Osteoblast (primary cell): Measurements from ENCODE around the gene RAPGEF3. TPM values are rescaled to one million over a fixed set of nuclear protein-coding genes. Genes with fewer than 3 reads are reported as not detected.
A peak's percentile ranks its signal among the peaks of the same experiment; 100 is the strongest.

Experiments used
- DNase-seq: peaks from one replicate; pipeline ENCODE4 v3.0.0; 2011; ENCODE audit warnings: low spot score, mixed read lengths; ENCODE audit not compliant: insufficient read length; ENCODE audit errors: missing footprints
- H2AFZ ChIP-seq: 2 replicates; pipeline ENCODE4 v1.6.0; 2011; ENCODE audit warnings: mild to moderate bottlenecking, low read length
- H3K27ac ChIP-seq: 2 replicates; pipeline ENCODE4 v1.5.1; 2011; ENCODE audit warnings: mild to moderate bottlenecking, low read depth, low read length, moderate library complexity
- H3K27me3 ChIP-seq: 2 replicates; pipeline ENCODE4 v1.6.0; 2012; ENCODE audit warnings: mild to moderate bottlenecking, control low read depth, inconsistent platforms, low read length, moderate library complexity; ENCODE audit not compliant: insufficient read depth
- H3K36me3 ChIP-seq: 2 replicates; pipeline ENCODE4 v1.5.1; 2011; ENCODE audit warnings: mild to moderate bottlenecking, low read length, control low read depth, moderate library complexity; ENCODE audit not compliant: insufficient read depth
- H3K4me1 ChIP-seq: 2 replicates; pipeline ENCODE4 v1.5.1; 2011; ENCODE audit warnings: mild to moderate bottlenecking, low read length, control low read depth, moderate library complexity; ENCODE audit not compliant: insufficient read depth
- H3K4me2 ChIP-seq: 2 replicates; pipeline ENCODE4 v1.6.0; 2011; ENCODE audit warnings: mild to moderate bottlenecking, low read length; ENCODE audit not compliant: insufficient read depth
- H3K4me3 ChIP-seq: fragments of 200-600 bp; sonication (generic); 3 replicates; pipeline ENCODE4 v1.5.1; 2012; ENCODE audit warnings: mild to moderate bottlenecking, low read length, inconsistent platforms; ENCODE audit not compliant: insufficient read depth
- H3K79me2 ChIP-seq: 2 replicates; pipeline ENCODE4 v1.6.0; 2012; ENCODE audit warnings: mild to moderate bottlenecking, low read length, control low read depth, inconsistent platforms; ENCODE audit not compliant: insufficient read depth
- H3K9me3 ChIP-seq: 2 replicates; pipeline ENCODE4 v1.5.1; 2011; ENCODE audit warnings: low read depth, low read length, control low read depth
- H4K20me1 ChIP-seq: 2 replicates; pipeline ENCODE4 v1.6.0; 2012; ENCODE audit warnings: mild to moderate bottlenecking, low read length, control low read depth; ENCODE audit not compliant: insufficient read depth
- total RNA-seq: library from RNA; depleted of rRNA; stranded (reverse); fragments of >200 nt; gene quantifications from 2 replicates; pipeline ENCODE4 v1.2.3, GENCODE V29; 2012
- TF ChIP-seq, protein P1 (sequence below): IDR thresholded peaks from 2 replicates; pipeline ENCODE4 v1.5.1; 2011; ENCODE audit warnings: mild to moderate bottlenecking, low read depth, low read length, moderate library complexity; ENCODE audit errors: extremely low read depth

RAPGEF3 gene
- total RNA-seq, 1 donor: 4.3 TPM

DNA sequence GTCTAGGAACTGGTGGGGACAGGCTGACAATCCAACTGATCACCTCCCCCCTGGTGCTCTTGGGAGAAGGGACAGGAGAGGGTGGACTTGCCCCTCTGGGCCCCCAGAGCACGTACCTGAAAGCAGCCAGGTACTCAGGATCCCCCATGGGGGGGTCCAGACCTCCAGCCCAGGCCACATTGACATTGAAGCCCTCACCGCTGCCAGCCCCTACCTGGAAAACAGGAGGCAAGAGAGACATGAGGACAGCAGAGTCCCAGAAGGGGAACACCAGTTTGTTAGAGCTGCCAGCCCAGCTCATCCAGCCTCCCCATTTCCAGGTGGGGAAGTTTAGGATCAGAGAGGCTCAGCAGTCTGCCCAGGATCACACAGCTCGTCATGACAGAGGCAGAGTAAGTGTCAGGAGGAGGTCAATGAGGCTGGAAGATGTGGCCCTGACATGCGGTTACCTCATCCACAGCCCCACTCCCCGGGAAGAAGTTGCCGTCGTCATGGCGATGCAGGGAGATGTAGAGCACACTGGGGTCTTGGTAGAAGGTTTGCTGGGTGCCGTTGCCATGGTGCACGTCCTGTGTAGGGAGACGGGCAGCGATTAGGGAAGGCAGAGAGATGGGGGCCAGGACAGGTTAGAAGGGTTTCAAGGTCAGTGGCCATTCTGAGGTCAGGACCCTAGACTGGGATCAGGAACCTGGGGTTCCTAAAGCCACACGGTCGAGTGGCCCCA is 29.1 kb upstream of the RAPGEF3 start:
- Histone ChIP-seq H2AFZ (no peak overlapping the region), H3K79me2 (peaks cover 6% of the 10 kb centered on the region), H3K4me3 (no peak overlapping the region), H3K4me2 (no peak overlapping the region), H3K9me3 (no peaks in the 10 kb centered on the region), H3K27ac (no peak overlapping the region), H3K36me3 (peaks cover 93% of the 10 kb centered on the region), H3K27me3 (no peaks in the 10 kb centered on the region), H4K20me1 (peaks cover 27% of the 10 kb centered on the region), H3K4me1 (no peaks in the 10 kb centered on the region)
- TF ChIP-seq, protein P1, sequence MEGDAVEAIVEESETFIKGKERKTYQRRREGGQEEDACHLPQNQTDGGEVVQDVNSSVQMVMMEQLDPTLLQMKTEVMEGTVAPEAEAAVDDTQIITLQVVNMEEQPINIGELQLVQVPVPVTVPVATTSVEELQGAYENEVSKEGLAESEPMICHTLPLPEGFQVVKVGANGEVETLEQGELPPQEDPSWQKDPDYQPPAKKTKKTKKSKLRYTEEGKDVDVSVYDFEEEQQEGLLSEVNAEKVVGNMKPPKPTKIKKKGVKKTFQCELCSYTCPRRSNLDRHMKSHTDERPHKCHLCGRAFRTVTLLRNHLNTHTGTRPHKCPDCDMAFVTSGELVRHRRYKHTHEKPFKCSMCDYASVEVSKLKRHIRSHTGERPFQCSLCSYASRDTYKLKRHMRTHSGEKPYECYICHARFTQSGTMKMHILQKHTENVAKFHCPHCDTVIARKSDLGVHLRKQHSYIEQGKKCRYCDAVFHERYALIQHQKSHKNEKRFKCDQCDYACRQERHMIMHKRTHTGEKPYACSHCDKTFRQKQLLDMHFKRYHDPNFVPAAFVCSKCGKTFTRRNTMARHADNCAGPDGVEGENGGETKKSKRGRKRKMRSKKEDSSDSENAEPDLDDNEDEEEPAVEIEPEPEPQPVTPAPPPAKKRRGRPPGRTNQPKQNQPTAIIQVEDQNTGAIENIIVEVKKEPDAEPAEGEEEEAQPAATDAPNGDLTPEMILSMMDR: no peak
- DNase-seq: no peak

DNA sequence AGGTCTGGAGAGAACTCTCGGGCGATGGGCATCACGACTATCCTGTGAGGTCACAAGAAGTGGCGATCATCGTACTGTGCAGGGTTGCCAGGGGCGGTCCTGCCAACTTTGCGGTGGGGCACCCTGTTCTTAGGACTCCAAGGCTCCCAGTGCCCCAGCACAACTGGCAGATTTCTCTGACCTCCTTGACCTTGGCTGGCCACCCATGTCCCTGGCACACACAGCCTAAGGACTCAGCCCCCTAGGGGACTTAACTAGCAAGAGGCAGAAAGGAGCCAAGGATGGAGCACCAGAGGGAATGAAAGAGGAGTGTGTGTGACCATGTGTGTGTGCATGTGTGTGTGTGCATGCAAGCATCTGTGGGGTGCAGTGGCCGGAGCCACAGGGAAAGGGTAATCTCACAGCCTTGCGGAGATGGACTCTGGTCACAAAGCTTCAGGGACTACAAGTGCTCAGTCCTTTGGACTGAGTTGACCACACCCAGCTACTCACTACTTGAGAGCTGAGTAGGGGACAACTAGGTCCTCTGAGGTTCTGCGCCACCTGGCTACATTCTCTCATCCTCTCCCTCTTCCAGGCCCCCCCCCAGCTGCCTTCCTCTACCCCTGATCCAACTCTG is 28.1 kb upstream of the RAPGEF3 start:
- H2AFZ ChIP-seq: no peak overlapping the region
- no peak overlapping the region for H3K27ac ChIP-seq
- no peaks in the 10 kb centered on the region for H3K9me3 ChIP-seq
- TF ChIP-seq, protein P1: no peak
- no peaks in the 10 kb centered on the region for H3K4me1 ChIP-seq
- no peak overlapping the region for H3K4me2 ChIP-seq
- H3K27me3 ChIP-seq: no peaks in the 10 kb centered on the region
- H4K20me1 ChIP-seq: peaks cover 27% of the 10 kb centered on the region
- DNase-seq: no peak
- H3K4me3 ChIP-seq: no peak overlapping the region
- peaks cover 3% of the 10 kb centered on the region for H3K79me2 ChIP-seq
- H3K36me3 ChIP-seq: peaks cover 89% of the 10 kb centered on the region

DNA sequence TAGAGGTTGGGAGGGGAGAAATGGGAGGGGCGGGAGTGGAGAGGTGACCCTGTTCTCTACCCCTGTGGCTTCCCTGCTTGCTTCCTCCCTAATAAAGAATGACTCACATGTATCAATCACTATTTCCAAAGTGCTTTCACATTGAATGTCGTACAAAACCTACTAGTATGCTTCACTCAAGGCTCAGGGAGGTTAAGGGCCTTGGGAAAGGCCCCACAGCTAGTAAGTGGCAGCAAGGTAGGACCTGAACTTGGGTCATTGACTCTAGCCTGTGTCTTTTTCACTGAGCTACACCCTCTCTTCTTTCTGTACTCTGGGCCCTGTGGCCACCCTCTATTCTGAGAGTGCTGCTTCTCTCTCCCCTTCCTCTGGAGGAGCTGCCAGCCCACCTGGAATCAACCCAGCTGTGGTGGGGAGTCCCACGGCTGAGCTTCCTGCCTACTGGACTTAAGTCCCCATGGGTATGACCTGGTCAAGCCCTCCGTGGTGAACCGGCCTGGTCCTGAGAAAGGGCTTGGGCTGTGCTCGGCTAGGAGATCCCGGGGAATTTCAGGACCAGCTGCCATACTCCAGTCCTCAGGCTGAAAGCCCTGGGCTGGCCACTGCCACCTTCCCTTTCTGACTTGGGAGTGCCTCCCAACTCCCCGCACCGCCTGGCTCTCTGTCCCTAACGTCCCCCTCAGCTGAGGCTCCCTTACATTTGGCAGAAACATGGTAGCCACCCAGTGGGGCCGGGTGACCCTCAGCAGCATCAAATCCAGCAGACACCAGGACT is 27.4 kb upstream of the RAPGEF3 start:
- Histone ChIP-seq H3K4me1 (no peaks in the 10 kb centered on the region), H3K4me3 (no peak overlapping the region), H2AFZ (no peak overlapping the region), H4K20me1 (peaks cover 27% of the 10 kb centered on the region), H3K27ac (peak overlapping the region; percentile 12), H3K27me3 (no peaks in the 10 kb centered on the region), H3K9me3 (no peaks in the 10 kb centered on the region), H3K79me2 (peaks cover 3% of the 10 kb centered on the region), H3K4me2 (no peak overlapping the region), H3K36me3 (peaks cover 89% of the 10 kb centered on the region)
- no peak for DNase-seq
- TF ChIP-seq, protein P1: no peak
